GM12873 (cell line): Measurements from ENCODE around the gene PTPRB.

Experiments used
- TF ChIP-seq, protein P1 (sequence below): IDR thresholded peaks from 2 replicates; pipeline ENCODE4 v1.5.1; 2012; ENCODE audit warnings: low read depth, mild to moderate bottlenecking, moderate library complexity, low read length, control low read depth; ENCODE audit not compliant: insufficient read depth; ENCODE audit errors: missing control alignments

The PTPRB gene

DNA sequence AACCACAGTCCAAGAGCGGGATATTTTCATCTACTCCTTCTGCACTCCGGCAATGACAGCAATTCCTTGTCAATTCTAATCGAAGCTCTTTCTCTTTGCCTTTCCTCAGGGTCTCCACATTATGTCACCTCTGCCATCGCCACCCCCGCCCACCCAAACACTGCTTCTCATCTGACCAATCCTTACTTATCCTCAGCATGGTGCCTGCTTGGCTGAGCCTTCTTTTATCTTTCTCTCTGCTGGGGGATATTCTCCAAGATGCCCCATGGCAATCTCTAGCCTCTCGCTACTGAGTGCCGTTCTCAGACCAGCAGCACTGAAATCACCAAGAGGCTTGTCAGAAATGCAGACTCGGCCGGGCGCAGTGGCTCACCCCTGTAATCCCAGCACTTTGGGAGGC is 100.6 kb downstream of the PTPRB start:
- TF ChIP-seq, protein P1, sequence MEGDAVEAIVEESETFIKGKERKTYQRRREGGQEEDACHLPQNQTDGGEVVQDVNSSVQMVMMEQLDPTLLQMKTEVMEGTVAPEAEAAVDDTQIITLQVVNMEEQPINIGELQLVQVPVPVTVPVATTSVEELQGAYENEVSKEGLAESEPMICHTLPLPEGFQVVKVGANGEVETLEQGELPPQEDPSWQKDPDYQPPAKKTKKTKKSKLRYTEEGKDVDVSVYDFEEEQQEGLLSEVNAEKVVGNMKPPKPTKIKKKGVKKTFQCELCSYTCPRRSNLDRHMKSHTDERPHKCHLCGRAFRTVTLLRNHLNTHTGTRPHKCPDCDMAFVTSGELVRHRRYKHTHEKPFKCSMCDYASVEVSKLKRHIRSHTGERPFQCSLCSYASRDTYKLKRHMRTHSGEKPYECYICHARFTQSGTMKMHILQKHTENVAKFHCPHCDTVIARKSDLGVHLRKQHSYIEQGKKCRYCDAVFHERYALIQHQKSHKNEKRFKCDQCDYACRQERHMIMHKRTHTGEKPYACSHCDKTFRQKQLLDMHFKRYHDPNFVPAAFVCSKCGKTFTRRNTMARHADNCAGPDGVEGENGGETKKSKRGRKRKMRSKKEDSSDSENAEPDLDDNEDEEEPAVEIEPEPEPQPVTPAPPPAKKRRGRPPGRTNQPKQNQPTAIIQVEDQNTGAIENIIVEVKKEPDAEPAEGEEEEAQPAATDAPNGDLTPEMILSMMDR, result no peak

DNA sequence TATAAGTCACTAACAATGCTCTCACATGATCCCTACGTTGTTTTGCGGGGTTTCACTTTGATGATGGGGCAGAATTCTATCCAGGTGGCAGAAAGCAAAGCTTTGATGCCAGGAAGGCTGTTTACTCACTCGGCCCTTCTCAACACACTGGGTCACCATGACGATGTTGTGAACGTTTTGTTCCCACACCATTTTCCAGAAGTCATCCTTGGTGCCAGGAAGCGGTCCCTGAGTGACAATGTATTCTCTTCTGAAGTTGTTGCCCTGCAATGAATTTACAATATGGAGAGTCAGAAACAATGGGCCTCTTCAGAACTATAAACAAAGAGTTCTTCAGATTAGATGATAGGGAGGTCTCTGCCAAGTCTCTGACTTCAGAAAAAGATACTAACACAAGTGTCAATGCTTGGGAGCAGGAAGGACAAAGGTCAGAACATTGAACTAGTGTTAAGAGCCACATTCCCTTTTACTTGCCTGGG is 101.3 kb downstream of the PTPRB start:
- TF ChIP-seq, protein P1, result no peak

DNA sequence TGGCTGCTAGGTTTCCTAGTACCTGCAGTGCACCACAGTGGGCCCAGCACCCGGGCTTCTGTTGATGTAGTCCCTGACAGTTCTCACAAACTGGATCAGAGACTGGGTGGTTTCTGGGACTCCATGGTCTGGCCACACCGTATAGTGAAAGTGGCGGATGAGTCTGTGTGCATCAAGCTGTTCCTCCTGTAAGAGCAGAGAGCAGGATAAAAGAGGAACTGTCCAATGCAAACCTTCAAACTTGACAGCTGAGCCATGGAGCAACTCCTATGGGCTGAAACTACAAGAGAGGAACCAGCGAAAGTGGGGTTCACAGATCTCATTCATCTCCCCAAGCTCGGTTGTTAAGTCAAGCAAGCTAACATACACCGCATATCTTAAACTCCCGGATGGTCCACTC is 102.8 kb downstream of the PTPRB start:
- TF ChIP-seq, protein P1, result no peak

DNA sequence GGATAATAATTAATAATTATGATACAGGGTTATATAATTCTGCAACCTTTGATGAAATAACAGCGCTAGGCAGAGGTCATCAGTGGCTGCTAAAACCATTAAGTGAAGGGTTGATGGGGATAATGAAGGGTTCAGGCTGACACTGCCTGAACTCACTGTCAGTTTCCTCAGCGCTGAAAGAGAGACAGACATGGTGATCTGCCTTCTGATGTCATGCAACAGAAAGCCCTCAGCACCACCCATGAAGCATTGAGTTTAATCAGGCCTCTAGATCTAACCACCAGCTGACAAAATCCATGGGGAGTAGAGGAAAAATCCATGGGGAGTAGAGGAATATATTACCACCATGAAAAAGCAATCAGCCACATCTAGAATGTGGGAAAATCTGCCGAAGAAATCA is 107.6 kb downstream of the PTPRB start:
- TF ChIP-seq, protein P1, result no peak

DNA sequence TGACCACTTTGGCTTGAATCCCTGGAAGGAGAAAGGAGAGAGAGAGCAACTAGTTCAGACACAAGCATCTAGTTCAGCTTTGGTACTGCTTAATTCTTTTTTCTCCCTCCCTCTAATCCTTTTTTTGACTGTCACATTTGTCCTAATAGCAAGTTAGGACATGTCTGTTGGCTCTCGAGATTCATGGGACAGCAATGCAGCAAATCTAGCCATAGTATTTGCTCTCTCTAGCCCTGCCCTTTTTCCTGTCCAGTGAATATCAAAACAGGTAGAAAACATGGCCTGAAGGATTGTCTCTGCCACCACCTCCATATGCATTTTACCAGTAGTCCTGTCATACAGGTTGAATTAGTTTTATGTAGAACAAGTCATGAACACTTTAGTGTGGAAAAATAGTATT is 116.4 kb downstream of the PTPRB start:
- TF ChIP-seq, protein P1, result no peak

DNA sequence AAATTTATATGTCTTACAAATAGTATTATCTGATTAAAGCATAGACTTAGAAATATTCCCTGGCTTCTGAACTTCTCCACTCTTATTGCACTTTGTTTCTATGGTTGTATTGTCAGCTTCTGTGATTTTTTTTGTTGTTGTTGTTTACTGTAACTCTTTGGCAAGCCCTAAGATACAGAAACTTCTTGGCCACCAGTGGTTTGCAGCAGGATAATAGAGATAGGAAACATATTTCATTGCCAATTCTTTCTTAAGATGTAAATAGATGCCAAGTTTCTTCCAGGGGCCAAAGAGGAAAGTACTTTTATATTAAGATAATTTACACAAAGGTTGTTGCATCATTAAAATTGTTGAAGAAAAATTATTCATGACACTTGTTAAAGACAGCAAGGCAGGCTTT is 123.8 kb downstream of the PTPRB start:
- TF ChIP-seq, protein P1, result no peak

DNA sequence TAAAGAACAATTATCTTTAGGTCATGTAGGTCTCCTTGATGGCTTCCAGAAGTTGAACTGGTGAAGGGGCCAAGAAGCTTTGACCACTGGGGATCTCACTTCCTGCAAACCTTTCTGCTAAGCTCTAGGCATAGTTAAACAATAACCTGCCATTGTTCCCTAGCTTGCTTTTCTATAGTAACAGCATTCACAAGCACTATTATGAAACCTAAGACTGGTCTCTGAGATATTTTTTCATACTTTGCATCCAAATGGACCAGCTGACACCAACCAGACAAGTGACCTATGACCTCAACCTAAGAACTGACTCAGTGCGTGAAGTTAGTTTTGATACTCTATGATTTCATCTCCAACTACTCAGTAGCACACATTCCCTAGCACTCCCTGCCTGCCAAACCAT is 129.1 kb downstream of the PTPRB start:
- TF ChIP-seq, protein P1, result no peak
